Measurements from ENCODE around the gene VEZT.
"Not testable (repeated sequence)": the region's sequence is repeated elsewhere in the genome, so short reads cannot be mapped to it uniquely, and the experiment has no call there.

The VEZT gene, protein sequence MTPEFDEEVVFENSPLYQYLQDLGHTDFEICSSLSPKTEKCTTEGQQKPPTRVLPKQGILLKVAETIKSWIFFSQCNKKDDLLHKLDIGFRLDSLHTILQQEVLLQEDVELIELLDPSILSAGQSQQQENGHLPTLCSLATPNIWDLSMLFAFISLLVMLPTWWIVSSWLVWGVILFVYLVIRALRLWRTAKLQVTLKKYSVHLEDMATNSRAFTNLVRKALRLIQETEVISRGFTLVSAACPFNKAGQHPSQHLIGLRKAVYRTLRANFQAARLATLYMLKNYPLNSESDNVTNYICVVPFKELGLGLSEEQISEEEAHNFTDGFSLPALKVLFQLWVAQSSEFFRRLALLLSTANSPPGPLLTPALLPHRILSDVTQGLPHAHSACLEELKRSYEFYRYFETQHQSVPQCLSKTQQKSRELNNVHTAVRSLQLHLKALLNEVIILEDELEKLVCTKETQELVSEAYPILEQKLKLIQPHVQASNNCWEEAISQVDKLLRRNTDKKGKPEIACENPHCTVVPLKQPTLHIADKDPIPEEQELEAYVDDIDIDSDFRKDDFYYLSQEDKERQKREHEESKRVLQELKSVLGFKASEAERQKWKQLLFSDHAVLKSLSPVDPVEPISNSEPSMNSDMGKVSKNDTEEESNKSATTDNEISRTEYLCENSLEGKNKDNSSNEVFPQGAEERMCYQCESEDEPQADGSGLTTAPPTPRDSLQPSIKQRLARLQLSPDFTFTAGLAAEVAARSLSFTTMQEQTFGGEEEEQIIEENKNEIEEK
- total RNA-seq, result 56.1 reads per million, percentile 71 among the genes with 10 or more reads in this experiment

DNA sequence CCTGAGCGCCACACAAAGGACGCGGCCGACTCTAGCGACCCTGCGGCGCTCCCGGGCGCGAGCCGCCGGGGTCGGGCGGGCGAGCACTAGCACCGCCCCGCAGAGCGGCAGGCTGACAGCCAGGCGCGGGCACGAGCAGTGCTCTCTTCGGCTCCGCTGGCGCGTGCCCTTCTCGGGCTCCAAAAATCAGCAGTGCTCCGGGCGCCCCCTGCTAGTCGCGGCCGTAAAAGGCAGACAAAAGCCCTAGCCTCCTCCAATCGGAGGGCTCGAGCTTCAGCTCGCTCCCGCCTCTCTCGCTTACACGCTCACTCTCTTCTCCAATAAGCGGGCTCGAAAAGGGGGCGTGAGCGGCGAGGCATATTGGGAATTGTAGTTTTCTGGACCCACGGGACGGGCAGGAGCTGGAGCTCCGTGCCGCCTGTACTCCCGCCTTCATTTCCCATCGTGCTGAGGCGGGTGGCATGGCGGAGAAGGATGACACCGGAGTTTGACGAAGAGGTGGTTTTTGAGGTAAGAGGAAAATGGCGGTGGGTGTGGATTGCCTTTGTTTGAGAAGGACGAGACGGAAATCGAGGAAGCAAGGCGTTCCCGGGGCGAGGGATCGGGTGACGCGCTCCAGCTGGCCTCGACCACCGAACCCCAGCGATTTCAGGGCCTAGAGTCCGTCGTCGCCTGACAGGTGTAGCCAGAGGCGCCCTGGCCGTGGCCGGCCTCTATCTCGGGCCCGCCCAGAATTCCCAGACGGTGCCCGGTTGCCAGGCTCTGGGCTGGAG is at the start of gene VEZT, which contains the start of gene FGD6:
TSS of gene VEZT (plus strand) at position 431 of the 773 bp plus-strand sequence. CDS start at position 475, 44 bp downstream.
TSS of gene FGD6 (minus strand) at position 91 of the 773 bp plus-strand sequence. CDS start 227 bp downstream, outside the sequence.
- DNase-seq, result peak; percentile 96

DNA sequence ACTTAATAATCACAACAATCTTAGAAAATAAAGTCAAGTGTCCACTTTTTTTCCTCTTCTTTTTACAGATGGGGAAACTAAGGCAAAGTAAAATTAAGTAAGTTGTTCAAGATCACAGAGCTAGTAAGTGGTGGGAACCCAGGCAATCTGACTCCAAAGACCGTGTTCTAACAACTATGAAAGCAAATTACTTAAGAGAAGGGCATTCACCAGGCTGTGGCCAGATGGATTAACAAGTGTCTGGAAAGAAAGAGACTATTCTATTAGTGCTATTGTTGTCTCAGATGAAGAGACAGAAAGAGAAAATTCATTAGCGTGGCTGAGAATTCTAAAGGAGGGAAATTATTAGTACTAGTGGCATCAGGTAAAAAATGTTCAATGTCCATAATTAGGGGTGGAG is 48.9 kb upstream of the VEZT start:
- DNase-seq, result no peak

DNA sequence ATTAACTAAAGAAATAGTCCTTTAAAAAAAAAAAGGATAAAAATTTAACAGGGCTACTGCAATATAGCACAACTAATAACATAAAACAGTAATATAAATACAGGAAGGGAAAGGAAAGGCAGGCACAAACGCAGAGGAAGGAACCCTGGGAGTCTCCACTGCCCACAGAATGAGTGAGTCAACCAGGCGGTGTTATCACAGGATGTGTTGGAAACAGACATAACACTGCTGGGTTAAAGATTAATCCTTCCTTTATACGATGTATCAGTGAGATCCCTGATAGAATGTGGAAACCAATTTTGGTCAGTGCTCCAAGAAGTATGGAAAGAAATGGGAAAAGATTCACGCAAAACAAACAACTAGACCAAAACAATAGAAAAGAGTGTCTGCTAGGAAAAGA is 48.2 kb upstream of the VEZT start:
- no peak for DNase-seq

DNA sequence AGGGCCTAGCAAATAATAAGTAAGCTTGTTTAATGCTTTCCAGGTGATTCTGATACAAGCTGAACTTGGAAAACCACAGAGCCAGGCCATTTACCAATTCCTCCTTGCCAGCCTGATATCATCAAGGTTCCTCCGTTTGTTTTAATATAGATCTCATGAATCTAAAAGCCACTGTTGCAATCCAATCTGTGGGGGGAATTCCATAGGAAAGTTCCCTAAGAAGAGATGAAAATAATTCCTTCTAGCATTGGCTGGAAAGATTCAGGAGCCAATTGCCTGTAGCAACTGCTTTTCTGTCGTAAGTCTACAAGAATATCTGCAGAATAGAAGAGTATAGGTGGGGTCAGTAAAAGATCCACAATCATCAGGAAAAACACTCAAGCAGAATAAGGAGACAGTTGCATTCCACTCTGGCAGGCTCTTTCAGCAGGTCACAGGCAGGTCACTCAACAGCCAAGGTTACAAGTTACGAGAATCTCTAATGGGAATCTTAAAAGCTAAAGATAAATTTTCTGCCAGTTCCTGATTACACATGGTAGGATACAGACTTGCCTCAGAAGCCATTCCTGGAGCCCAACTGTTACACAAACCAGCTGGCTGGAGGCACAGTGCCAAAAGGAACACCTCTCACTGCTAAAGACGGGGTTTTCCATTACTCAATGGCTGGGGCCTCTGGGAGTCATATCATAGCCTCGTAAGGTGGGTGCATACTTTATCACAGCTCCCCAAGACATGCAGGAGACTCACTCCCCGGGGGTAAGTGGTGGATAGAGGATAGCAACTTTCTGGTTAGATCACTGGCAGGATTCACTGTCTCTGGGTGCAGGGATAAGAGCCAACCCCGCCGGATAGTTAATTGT is 44.0 kb upstream of the VEZT start:
- no peak for DNase-seq

DNA sequence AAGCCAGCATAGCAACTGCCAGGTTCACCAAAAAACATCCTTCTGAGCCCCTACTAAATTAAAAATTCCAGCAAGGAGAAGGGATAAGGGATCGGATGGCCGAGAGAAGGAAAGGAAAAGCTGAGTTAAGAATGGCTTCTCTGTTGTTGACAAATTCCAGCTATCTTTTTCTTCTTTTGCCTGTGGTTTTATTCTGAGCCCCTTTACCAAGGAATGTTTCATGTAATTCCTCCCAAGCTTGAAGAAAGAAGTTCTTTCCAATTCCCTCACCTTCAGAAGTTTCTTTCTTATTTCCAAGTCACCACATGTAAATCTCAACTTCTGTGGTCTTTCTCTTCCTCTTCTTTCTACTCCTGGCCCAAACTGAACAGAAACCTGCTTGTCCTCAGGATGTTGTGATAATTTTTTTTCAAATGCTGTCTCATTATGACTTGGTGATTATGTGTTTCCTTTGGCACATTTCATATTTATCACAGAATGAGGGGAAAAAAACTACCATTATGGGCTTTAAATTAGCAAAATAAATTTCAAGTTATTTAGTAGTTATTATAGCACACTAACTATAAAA is 40.3 kb upstream of the VEZT start:
- DNase-seq, result no peak

DNA sequence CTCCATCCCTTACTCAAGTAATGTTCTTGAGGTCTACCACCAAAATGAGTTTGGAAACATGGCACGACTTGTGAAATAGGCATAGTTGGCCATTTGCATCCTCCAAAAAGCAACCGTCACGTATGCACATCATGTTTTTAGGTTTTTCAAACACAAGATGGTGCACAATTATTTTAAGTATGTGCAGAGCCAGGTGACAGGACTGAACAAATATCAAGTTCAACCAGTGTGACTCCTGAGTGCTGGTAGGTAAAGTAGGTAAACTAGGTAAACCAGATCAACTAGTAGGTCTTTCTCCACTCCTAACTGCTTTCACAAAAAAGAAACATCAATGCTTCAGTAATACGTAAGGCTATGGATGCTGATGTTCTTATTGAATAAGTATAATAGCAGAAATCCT is 39.5 kb upstream of the VEZT start:
- no peak for DNase-seq

DNA sequence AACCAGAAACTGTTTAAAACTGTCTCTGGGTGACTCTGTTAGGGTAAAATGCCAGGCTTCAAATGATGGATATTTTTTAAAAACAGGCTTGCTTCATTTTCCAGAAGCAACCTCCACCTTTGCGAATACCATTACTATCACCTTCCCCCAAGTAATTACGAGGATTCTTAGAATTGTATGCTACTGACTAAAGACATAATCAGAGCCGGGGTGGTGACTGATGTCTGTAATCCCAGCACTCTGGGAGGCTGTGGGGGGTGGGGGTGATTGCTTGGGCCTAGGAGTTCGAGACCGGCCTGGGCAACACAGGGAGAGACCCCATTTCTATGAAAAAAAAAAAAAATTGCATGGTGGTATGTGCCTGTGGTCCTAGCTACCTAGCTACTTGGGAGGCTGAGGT is 38.6 kb upstream of the VEZT start:
- no peak for DNase-seq

DNA sequence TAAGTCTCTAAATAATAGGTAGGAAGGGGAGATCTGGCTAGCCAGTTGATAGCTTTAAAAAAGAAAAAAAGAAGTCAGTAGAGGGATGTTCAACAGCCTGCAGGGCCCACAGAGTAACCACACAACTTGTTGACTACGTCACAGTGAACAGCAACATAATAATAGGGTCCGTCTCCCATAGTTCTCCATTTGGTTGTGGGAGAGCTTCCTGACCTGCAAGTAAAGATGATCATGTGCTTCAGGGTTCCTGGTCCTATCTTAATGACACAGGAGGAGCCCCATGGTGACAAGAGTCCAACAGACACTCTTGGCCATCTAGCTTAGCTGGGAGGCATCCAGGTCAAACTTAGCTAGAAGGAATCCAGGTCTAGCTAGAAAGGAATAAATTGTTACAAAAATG is 36.5 kb upstream of the VEZT start:
- DNase-seq, result no peak

DNA sequence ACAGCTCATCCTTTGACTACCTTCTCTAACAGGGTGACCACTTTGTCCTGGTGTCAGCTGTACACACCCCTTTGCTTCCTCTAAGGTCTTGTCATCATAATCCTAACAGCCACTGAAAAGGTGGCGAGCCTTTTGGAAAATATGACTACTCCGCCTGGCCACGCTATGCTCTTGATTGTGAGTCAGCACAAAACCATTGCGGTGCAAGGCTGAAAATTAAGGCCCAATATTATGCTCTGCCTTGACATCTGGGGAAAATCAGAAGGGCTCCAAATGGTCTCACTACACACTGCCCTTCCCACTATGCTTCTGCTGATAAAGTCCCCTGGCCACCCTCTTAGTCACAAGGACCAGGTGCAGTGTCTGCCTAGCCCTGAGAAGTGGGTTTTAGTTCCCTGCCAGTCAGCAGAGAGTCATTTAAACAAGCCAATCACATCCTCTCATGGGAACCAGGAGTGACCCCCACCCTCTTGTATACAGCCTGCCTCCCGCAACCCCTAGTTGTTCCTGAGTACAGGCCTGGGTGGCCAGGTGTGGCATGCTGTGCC is 34.7 kb upstream of the VEZT start:
- DNase-seq, result no peak

DNA sequence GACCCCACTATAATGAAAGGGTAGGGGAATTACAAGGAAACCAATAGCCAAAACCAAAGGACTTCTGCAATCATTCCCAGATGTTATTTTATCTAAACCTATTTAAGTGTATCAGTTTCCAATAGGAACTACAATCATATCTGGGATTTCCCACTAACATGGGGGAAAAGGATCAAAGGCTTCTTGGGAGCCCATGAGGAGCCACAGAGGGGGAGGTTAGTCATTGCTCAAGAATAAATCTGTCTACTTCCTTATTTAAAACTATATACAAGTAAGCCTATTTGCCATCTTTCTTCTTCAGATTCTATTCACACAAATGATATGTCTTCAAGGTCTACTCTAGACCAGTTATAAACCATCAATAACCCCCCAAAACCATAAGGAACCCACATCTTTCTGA is 33.5 kb upstream of the VEZT start:
- DNase-seq, result no peak

DNA sequence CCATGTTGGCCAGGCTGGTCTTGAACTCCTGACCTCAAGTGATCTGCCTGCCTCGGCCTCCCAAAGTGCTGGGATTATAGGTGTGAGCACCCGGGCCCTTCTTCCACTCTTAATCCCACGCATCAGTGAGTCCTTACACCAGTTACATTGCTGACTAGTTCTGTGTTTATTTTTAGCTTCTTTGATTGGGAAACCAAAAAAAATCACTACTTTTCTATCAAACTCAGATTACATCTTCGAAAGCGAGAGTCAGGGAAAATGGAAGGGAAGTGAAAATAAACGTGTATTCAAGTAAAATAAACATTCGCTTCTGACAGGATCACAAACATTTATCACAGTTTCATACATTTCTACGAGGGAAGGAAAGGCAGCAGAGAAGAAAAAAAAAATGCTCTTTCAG is 32.5 kb upstream of the VEZT start:
- no peak for DNase-seq

DNA sequence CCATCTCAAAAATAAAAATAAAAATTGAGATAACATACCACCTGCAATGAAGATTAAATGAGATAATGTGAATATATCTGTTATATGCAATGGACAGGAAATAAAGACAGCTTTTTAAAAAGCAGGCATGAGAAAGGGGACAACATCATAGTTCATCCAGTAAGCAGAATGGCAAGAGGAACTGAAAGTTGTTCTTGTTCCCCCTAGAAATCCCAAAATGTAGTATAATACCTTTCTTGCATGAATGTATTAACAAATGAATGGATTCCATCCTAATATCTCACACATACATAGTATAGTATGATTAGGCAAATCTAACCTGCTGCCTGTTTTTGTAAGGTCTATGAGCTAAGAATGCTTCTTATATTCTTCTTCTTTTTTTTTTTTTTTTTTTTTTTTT is 31.8 kb upstream of the VEZT start:
- no peak for DNase-seq

DNA sequence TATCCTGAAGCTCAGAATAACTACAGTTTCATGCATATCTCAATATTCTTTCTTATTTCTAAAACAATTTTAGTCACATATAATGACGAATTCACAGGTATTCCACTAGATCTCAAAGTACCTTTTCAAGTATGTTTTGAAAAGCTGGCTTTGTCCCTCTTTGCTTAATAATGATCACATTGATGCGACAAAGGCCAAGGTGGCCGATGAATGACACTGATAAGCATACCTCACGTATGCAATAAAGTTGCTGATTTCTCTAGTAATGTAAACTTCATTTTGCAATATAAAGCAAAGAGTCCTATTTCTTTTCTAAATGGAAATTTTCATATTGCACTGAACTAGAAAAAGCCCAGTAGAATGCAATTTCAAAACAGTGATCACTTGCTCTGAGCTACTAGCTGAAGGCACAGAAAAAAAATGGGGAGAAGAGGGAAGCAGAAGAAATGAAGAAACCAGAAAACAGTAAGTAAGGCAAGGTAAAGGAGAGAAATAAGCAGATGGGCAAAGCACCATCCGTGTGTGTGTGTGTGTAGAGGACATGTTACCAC is 29.7 kb upstream of the VEZT start:
- DNase-seq, result no peak

DNA sequence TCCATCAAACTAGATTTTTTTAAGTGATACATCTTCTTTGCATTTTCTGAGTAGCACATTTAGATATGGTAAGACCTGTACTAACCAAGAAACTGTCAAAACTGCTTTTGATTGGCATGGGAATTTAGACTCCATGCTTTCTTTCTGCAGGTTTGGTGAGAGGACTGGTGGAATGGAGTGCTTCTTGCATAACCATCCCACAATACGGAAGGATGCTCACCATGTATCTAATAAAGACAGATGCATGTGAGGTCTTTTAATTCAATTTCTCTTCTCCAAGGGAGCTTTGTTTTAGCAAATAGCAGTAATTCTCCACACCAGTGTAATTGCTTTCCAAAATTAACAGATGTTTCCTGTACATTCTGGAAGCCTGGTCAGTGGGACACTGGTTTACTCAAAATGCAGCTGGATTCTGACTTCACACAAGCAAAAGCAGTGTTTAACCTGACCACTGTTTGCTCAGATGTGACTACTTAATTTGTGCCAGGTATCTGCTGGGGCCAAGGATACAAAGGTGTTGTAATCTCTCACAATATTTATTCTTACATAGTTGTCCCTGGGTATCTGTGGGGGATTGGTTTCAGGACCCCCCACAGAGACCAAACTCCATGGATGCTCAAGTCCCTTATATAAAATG is 26.4 kb upstream of the VEZT start:
- no peak for DNase-seq

DNA sequence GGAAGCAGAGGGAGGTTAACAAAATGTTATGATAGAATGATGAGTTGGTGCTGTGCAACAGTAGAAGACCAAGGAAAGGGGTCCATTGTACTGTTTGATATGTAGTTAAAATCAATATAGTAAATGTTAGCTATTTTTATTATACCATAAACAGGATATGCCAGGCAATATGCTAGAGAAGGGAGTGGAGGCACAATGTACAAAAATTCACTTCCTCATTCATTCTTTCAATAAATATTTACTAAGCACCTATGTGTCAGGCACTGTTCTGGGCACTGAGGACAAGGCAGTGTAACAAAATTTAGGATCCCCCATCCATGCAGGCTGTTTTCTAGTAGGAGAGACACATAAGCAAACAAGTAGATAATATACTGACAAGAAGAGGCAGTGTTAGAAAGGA is 25.3 kb upstream of the VEZT start:
- no peak for DNase-seq

DNA sequence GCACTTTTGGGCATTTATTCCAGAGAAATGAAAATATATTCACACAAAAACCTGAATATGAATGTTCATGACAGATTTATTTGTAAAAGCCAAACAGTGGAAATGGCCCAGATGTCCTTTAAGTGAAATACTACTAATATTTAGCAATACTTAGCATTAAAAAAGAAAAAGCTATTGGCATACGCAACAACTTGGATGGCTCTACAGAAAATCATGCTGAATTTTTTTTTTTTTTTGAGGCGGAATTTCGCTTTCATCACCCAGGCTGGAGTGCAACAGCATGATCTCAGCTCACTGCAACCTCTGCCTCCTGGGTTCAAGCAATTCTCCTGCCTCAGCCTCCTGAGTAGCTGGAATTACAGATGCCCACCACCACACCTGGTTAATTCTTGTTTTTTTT is 24.5 kb upstream of the VEZT start:
- no peak for DNase-seq

DNA sequence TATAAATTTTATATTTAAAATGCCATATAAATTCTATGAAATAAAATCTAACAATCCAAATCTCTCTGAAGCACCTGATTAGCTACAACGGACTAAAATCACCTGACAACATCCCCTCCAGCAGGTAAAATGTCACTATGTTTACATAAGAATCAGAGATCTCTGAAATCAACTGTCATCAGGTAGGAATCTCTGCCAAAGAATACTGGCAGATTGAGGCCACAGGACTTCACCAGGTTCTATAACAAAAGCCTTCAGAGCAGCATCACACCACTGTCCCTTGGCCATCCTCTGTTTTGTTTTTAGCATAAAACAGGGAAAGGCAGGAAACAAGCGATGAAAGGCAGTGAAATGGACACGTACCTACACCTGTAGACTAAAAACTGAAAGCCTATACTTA is 22.5 kb upstream of the VEZT start:
- no peak for DNase-seq

DNA sequence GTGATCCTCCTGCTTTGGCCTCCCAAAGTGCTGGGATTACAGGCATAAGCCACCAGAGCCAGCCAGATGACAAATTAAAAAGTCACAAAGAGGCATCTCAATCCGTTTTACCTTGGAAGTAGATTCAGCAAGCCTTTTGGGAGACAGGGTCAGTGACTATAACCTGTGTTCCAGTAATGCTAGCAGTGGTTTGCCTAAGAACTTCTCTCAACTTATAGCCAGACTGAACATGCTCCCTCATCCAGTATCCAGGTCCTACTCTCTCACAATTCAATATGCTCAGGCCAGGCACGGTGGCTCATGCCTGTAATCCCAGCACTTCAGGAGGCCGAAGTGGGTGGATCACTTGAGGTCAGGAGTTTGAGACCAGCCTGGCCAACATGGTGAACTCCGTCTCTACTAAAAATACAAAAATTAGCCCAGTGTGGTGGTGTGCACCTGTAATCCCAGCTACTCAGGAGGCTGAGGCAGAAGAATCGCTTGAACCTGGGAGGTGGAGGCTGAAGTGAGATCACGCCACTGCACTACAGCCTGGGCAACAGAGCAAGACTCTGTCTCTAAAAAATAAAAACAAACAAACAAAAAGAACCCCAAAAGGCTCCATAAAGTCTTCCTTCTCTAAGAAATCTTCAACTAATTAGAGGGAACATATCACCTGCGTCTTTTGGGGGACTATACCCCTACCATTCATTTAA is 20.6 kb upstream of the VEZT start:
- DNase-seq, result not testable (repeated sequence)

DNA sequence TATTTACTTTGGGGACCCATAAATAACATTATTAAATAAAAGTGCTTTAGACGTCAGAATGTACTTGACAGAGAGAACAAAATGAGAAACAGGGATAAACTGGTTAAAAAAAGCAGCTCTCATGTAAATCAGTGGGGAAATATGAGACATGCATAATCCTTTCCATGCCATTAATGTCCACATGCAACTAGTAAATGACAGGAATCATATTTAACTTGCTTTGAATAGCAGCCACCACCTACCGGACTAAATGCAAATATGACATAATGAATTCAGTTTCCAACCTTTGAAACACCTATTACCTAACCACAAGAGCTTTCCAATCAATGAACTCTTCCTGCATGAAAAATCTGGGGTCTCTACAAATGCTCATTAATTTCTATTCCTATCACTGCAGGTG is 20.0 kb upstream of the VEZT start:
- no peak for DNase-seq

DNA sequence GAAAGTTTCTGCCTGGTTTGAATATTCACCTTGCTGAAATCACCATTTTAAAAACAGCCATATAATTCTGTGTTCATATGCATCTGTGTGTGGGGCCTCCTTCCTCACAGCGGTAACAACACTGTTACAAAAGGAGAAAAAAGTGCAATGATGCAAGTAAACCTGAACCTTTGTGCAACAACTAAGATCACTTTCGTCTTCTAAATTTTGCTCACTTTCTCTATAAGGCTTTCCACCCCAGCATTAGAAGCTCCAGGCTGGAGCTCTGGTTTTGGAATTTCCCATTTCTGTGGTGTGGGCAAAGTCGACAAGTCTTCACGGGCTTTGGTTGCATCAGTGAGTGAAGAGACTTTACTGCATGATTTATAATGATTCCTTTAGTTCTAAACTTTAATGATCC is 18.7 kb upstream of the VEZT start:
- no peak for DNase-seq
